NT2/D1 (cell line): ENCODE measurements around the gene ACAP2.

ENCODE experiments used
- SUZ12 ChIP-seq: IDR thresholded peaks from 2 replicates; pipeline ENCODE4 v1.6.1; 2011; ENCODE audit not compliant: insufficient read length, insufficient read depth; ENCODE audit errors: extremely low read depth
- YY1 ChIP-seq: IDR thresholded peaks from 2 replicates; pipeline ENCODE4 v1.6.1; 2011; ENCODE audit not compliant: insufficient read length, insufficient read depth
- ZNF274 ChIP-seq: IDR thresholded peaks from 2 replicates; pipeline ENCODE4 v1.6.1; 2011; ENCODE audit warnings: mild to moderate bottlenecking, low read depth, low read length

DNA sequence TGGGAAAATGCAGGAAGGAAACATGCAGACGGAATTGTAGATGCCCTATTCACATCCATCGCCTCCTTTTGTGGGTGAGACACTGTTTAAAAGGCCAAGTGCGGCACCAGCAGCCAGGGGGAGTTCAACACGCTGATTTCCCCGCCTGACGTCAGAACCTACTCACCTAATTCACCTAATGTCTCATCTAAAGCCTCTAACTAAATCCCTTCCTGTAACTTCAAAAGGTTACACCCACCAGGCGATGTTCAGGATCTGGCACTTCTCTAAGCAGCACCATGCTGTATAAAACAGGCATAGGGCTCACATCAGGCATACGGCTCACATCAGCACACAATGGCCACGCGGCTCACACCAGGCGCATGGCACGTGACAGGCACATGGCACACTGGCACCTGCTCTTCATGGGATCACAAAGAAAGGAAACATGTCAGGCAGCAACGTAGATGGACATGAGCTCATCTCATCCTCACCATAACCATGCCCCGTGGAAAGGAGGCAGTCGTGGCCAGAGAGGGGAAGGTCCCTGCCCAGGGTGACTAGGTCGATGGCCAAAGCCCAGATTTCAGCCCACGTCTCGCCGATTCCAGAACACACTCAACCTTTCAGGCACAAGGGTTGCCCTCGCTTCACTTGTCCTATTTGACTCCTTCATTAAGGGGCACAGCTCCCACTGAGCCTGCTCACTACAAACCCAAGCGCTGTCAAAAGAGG is 193.6 kb downstream of the ACAP2 start:
- TF ChIP-seq ZNF274 (no peak), SUZ12 (no peak), YY1 (no peak)
